Spleen (tissue), 11 donors: ENCODE measurements around the gene RTL5. TPM values are rescaled to one million over a fixed set of nuclear protein-coding genes. Genes with fewer than 3 reads are reported as not detected.
A peak's percentile ranks its signal among the peaks of the same experiment; 100 is the strongest.

ENCODE experiments used
- DNase-seq: peaks from one replicate; pipeline ENCODE4 v3.0.0-alpha.2; 2020
- H3K27ac ChIP-seq, 8 donors: fragments of 200-600 bp; sonication (generic) in 7 of 8; 1 replicate in 4 of 8; 2 replicates in 4 of 8; pipeline versions ENCODE4 v1.5.0 to v1.8.0; 2016 to 2021; ENCODE audit warnings: inconsistent platforms in 4 of 8, mild to moderate bottlenecking in 4 of 8, moderate library complexity in 1 of 8
- H3K27me3 ChIP-seq, 7 donors: fragments of 200-600 bp; sonication (generic) in 6 of 7; replicated peaks in 1 of 7; 1 replicate in 4 of 7; 2 replicates in 3 of 7; pipeline versions ENCODE4 v1.5.0 to v1.8.0; 2016 to 2021; ENCODE audit warnings: inconsistent platforms in 3 of 7, mild to moderate bottlenecking in 1 of 7
- H3K36me3 ChIP-seq, 6 donors: fragments of 200-600 bp; sonication (generic) in 5 of 6; 1 replicate in 4 of 6; 2 replicates in 2 of 6; pipeline versions ENCODE4 v1.5.0 to v1.8.0; 2016 to 2021; ENCODE audit warnings: inconsistent platforms in 2 of 6
- H3K4me1 ChIP-seq, 6 donors: fragments of 200-600 bp; sonication (generic) in 5 of 6; 1 replicate in 3 of 6; 2 replicates in 3 of 6; pipeline versions ENCODE4 v1.5.0 to v1.8.0; 2016 to 2021; ENCODE audit warnings: inconsistent platforms in 3 of 6
- H3K4me3 ChIP-seq, 8 donors: fragments of 200-600 bp; sonication (generic) in 7 of 8; 1 replicate in 4 of 8; 2 replicates in 4 of 8; pipeline versions ENCODE4 v1.5.0 to v1.8.0; 2016 to 2021; ENCODE audit warnings: inconsistent platforms in 4 of 8, mild to moderate bottlenecking in 4 of 8, moderate library complexity in 2 of 8
- H3K9me3 ChIP-seq, 8 donors: fragments of 200-600 bp; sonication (generic) in 7 of 8; 1 replicate in 4 of 8; 2 replicates in 4 of 8; pipeline versions ENCODE4 v1.5.0 to v1.8.0; 2016 to 2021; ENCODE audit warnings: inconsistent platforms in 4 of 8
- POLR2A ChIP-seq, 3 donors: fragments of 450-650 bp; IDR thresholded peaks; one replicate each; pipeline ENCODE4 v1.5.1; 2017; ENCODE audit warnings: antibody characterized with exemption in 3 of 3, mild to moderate bottlenecking in 1 of 3
- POLR2AphosphoS5 ChIP-seq, 3 donors: sonication (generic); formaldehyde crosslinking; IDR thresholded peaks; one replicate each; pipeline ENCODE4 v1.5.1; 2017; ENCODE audit warnings: antibody characterized with exemption in 3 of 3
- WGBS, 5 donors: extraction: QIAGEN DNeasy Blood & Tissue Kit in 3 of 5; methylation state at CpG; one replicate each; pipeline versions ENCODE4 v1.1.5 to v1.1.7; 2013 to 2018; 5-methylcytosine and 5-hydroxymethylcytosine counted together
- intact Hi-C: fragments of 100-400 bp; cut with DNase I; formaldehyde crosslinking; loops from one replicate; pipeline ENCODE4 v1.15.0; 2023; ENCODE audit warnings: low total_unique reads
- polyA plus RNA-seq, 3 donors: library from polyadenylated mRNA; stranded (reverse); fragments of 200-250 nt; gene quantifications; one replicate each; pipeline ENCODE4 v1.2.1, GENCODE V29; 2013
- total RNA-seq, 7 donors: library from RNA; depleted of rRNA in 3 of 7; stranded (reverse); fragments of >200 nt in 3 of 7; fragmentation: NEBNext Ultra II Directional in 4 of 7; extraction: Animal tissue kit (Norgen Biotek cat#: 25700) in 4 of 7; gene quantifications; one replicate each; pipeline versions ENCODE4 v1.1.0 to v1.2.1, GENCODE V29; 2016 to 2021
- TF ChIP-seq, protein P1 (sequence below), 11 experiments: fragments of 200-600 bp in 7 of 11; fragments of 450-650 bp in 4 of 11; sonication (generic) in 4 of 11; IDR thresholded peaks in 8 of 11; conservative IDR thresholded peaks in 3 of 11; 1 replicate in 7 of 11; 2 replicates in 4 of 11; pipeline versions ENCODE4 v1.4.0 to v1.8.0; 2016 to 2021; ENCODE audit warnings: antibody characterized with exemption in 11 of 11, inconsistent platforms in 4 of 11, mild to moderate bottlenecking in 1 of 11
- donor health status: healthy with polysubstance abuse.
- donor health status: DM: no; HTN: no; CAD: no; lungs with moderate emphysema.
- donor health status: DM: no; HTN: no; CAD: no.
- donor health status: Bipolar disorder and iron deficiency.
- donor health status: healthy.
- donor health status: DM: no; HTN: no; CAD: no.
- donor health status: DM: yes; HTN: yes; CAD: no.

Gene RTL5
- total and polyA plus RNA-seq, 10 donors = 0.46 to 5.9 (median 3.5) TPM

DNA sequence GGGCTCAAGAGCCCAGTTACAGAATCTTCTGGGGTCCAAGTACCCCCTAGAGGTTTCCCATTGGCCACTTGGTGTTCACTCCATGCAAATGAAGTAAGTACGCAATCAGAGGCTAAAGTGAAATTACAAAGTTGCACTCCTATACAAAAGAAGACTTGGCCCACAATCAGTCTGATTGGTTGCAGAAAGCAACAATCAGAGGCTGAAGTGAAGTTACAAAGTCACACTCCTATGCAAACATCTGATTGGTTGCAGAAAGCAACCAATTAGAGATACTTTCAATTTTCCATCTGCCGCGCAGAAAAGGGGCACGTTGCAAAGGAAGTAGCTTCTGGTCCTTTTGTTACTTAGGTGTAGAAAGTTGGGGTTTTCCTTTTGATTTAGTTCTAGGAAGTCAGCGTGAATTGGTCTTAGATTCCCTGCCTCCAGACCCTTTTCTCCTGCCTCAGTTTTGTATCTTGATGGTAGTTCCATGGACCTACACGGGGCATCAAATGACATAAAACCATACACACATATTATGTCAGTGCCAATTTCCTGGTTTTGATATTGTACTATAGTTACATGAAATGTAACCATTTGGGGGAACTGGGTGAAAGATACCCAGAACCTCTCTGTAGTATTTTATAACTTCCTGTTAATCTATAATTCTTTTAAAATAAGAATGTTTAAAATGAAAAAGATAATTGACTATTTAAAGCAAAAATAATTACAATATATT lies 37.5 kb upstream of the RTL5 start:
- 30 to 63% (median 47%) methylated on average over 6 of the region's 6 CpGs for WGBS, 5 donors
- DNase-seq = no peak
- H3K9me3 ChIP-seq = no peaks in the 10 kb centered on the region
- no peaks in the 10 kb centered on the region for H3K4me1 ChIP-seq
- H3K4me3 ChIP-seq = peak overlapping the region in 3 of 8 donors; percentile 9 to 55 (median 20)
- H3K27ac ChIP-seq = peak overlapping the region in 6 of 8 donors; percentile 46 to 71 (median 58)
- H3K27me3 ChIP-seq = no peaks in the 10 kb centered on the region
- intact Hi-C loops = no loop called here
- TF ChIP-seq POLR2AphosphoS5 (IDR thresholded peaks at IDR 0.05) (peak in 1 of 3 donors; percentile 45), POLR2A (IDR thresholded peaks at IDR 0.05) (no peak)
- TF ChIP-seq, protein P1, sequence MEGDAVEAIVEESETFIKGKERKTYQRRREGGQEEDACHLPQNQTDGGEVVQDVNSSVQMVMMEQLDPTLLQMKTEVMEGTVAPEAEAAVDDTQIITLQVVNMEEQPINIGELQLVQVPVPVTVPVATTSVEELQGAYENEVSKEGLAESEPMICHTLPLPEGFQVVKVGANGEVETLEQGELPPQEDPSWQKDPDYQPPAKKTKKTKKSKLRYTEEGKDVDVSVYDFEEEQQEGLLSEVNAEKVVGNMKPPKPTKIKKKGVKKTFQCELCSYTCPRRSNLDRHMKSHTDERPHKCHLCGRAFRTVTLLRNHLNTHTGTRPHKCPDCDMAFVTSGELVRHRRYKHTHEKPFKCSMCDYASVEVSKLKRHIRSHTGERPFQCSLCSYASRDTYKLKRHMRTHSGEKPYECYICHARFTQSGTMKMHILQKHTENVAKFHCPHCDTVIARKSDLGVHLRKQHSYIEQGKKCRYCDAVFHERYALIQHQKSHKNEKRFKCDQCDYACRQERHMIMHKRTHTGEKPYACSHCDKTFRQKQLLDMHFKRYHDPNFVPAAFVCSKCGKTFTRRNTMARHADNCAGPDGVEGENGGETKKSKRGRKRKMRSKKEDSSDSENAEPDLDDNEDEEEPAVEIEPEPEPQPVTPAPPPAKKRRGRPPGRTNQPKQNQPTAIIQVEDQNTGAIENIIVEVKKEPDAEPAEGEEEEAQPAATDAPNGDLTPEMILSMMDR (IDR thresholded peaks at IDR 0.05 in 8 of 11, conservative IDR thresholded peaks at IDR 0.05 in 3 of 11) = no peak
- H3K36me3 ChIP-seq = no peaks in the 10 kb centered on the region

DNA sequence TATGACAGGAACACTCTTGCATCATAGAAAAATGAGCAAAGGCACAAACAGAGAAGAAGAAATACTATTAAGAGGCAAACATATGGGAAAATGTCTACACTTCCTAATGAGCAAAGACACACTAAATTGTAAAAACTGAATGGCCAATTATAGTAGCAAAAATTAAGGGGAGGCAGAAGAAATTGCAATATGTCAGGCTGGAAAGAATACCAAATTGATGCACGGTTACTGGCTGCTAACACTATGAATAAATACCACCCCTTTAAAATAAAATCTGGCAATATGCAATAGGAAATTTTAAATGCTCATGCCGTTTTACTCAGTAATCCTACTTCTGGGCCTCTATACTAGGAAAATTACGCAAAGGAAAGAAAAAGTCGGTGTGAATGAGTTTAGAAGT lies 33.8 kb upstream of the RTL5 start:
- H3K9me3 ChIP-seq = no peaks in the 10 kb centered on the region
- no peaks in the 10 kb centered on the region for H3K27me3 ChIP-seq
- WGBS, 5 donors = 62 to 91% (median 89%) methylated on average over 4 of the region's 4 CpGs
- H3K36me3 ChIP-seq = no peaks in the 10 kb centered on the region
- intact Hi-C loops = no loop called here
- no peak for TF ChIP-seq POLR2AphosphoS5 (IDR thresholded peaks at IDR 0.05)
- TF ChIP-seq, protein P1 (IDR thresholded peaks at IDR 0.05 in 8 of 11, conservative IDR thresholded peaks at IDR 0.05 in 3 of 11) = no peak
- no peak for TF ChIP-seq POLR2A (IDR thresholded peaks at IDR 0.05)
- H3K27ac ChIP-seq = no peak overlapping the region
- no peak overlapping the region for H3K4me3 ChIP-seq
- no peak for DNase-seq
- H3K4me1 ChIP-seq = no peaks in the 10 kb centered on the region

DNA sequence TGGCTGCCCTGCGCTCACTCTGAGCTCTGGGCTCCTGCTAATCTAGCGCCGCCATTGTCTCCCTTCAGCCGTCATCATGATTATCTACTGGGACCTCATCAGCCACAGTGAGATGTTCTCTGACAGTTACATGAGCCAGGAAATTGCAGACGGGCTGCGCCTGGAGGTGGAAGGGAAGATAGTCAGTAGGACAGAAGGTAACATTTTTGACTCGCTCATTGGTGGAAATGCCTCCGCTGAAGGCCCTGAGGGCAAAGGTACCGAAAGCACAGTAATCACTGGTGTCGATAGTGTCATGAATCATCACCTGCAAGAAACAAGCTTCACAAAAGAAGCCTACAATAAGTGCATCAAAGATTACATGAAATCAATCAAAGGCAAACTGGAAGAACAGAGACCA lies 28.1 kb upstream of the RTL5 start:
- 81 to 86% (median 84%) methylated on average over 10 of the region's 10 CpGs for WGBS, 5 donors
- intact Hi-C loops = no loop called here

DNA sequence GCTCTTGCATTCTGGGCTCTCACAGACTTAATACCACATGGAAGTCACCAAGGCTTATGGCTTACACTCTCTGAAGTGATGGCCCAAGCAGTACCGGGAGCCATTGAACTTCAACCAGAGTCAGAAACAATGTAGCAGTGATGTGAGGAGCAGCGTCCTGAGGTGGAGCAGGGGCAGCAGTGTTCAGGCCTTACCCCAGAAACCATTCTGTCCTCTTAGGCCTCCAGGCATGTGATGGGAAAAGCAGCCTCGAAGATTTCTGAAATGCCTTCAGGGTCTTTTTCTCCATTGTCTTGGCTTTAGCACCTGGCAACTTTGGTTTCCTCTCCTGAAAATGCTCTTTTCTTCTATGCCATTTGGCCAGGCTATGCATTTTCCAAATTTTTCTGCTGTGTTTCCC lies 27.1 kb upstream of the RTL5 start:
- TF ChIP-seq POLR2AphosphoS5 (IDR thresholded peaks at IDR 0.05) (no peak), POLR2A (IDR thresholded peaks at IDR 0.05) (no peak)
- TF ChIP-seq, protein P1 (IDR thresholded peaks at IDR 0.05 in 8 of 11, conservative IDR thresholded peaks at IDR 0.05 in 3 of 11) = no peak
- Histone ChIP-seq H3K27me3 (peaks cover 0 to 14% (median 0%) of the 10 kb centered on the region in 7 donors), H3K9me3 (peaks cover 0 to 9% (median 0%) of the 10 kb centered on the region in 8 donors), H3K4me3 (no peak overlapping the region), H3K27ac (no peak overlapping the region), H3K36me3 (no peaks in the 10 kb centered on the region), H3K4me1 (no peaks in the 10 kb centered on the region)
- intact Hi-C loops = no loop called here
- WGBS, 5 donors = 78 to 98% (median 82%) methylated on average over 3 of the region's 3 CpGs
- DNase-seq = no peak

More for the DNA sequence above, 28.1 kb upstream of the RTL5 start:
- Histone ChIP-seq H3K27me3 (peaks cover 0 to 14% (median 0%) of the 10 kb centered on the region in 7 donors), H3K27ac (no peak overlapping the region), H3K4me1 (no peaks in the 10 kb centered on the region), H3K36me3 (no peaks in the 10 kb centered on the region), H3K9me3 (peaks cover 0 to 9% (median 0%) of the 10 kb centered on the region in 8 donors), H3K4me3 (no peak overlapping the region)
- TF ChIP-seq, protein P1 (IDR thresholded peaks at IDR 0.05 in 8 of 11, conservative IDR thresholded peaks at IDR 0.05 in 3 of 11) = no peak
- TF ChIP-seq POLR2A (IDR thresholded peaks at IDR 0.05) (no peak), POLR2AphosphoS5 (IDR thresholded peaks at IDR 0.05) (no peak)
- no peak for DNase-seq
